WTC11 (cell line): ENCODE results near the gene ABL1. TPM values are rescaled to one million over a fixed set of nuclear protein-coding genes. Genes with fewer than 3 reads are reported as not detected.
"Not testable (repeated sequence)": the region's sequence is repeated elsewhere in the genome, so short reads cannot be mapped to it uniquely, and the experiment has no call there.

ENCODE experiments used
- ATAC-seq: fragments of 200-7000 bp; cut with Tn5 transposase; 2 replicates; pipeline ENCODE4 v1.10.0; 2021; ENCODE audit warnings: mild to moderate bottlenecking, moderate library complexity
- CTCF ChIA-PET: fragments of 300-600 bp; sonication (Branson Sonifier 250); formaldehyde crosslinking; loops from one replicate; lab custom pipeline; 2021; ENCODE audit warnings: antibody characterized with exemption; lab: Charles Lee
- POLR2A ChIA-PET: fragments of 350-600 bp; sonication (Branson Sonifier 250); formaldehyde crosslinking; loops from one replicate; lab custom pipeline; 2021; ENCODE audit warnings: antibody characterized with exemption; lab: Charles Lee
- DNase-seq: peaks from one replicate; pipeline ENCODE4 v3.0.0; 2021; ENCODE audit warnings: low spot score
- H3K27ac Mint-ChIP-seq: 2 replicates; pipeline ENCODE4 v1.8.0; 2021; ENCODE audit warnings: mixed read lengths
- H3K27me3 Mint-ChIP-seq: 2 replicates; pipeline ENCODE4 v1.8.0; 2021; ENCODE audit warnings: low read depth, mild to moderate bottlenecking, moderate library complexity, mixed read lengths
- H3K36me3 Mint-ChIP-seq: 2 replicates; pipeline ENCODE4 v1.8.0; 2021; ENCODE audit warnings: mixed read lengths
- H3K4me1 Mint-ChIP-seq: 2 replicates; pipeline ENCODE4 v1.8.0; 2022; ENCODE audit warnings: mixed read lengths
- H3K4me3 Mint-ChIP-seq: 2 replicates; pipeline ENCODE4 v1.8.0; 2021; ENCODE audit warnings: mild to moderate bottlenecking, moderate library complexity, mixed read lengths
- H3K9me3 Mint-ChIP-seq: 2 replicates; pipeline ENCODE4 v1.8.0; 2021; ENCODE audit warnings: mixed read lengths
- ATF1 ChIP-seq: sonication (generic); formaldehyde crosslinking; IDR thresholded peaks from 2 replicates; pipeline ENCODE4 v1.8.1; 2023; ENCODE audit warnings: mild to moderate bottlenecking, moderate library complexity, missing genetic modification reagents
- CREB1 ChIP-seq: sonication (generic); formaldehyde crosslinking; IDR thresholded peaks from 2 replicates; pipeline ENCODE4 v1.8.0; 2023; ENCODE audit warnings: mild to moderate bottlenecking, missing genetic modification reagents
- CREM ChIP-seq: sonication (generic); formaldehyde crosslinking; IDR thresholded peaks from 2 replicates; pipeline ENCODE4 v1.8.1; 2022; ENCODE audit warnings: mild to moderate bottlenecking, missing genetic modification reagents, moderate library complexity
- ESRRA ChIP-seq: sonication (generic); formaldehyde crosslinking; IDR thresholded peaks from 2 replicates; pipeline ENCODE4 v1.8.1; 2022; ENCODE audit warnings: mild to moderate bottlenecking, missing genetic modification reagents, borderline replicate concordance
- MXD4 ChIP-seq: fragments of 250-450 bp; sonication (Bioruptor Pico); IDR thresholded peaks from 2 replicates; pipeline ENCODE4 v1.8.0; 2021; ENCODE audit warnings: mild to moderate bottlenecking, moderate library complexity, borderline replicate concordance
- OVOL2 ChIP-seq: fragments of 250-450 bp; sonication (Bioruptor Pico); IDR thresholded peaks from 2 replicates; pipeline ENCODE4 v1.9.0; 2021; ENCODE audit warnings: mild to moderate bottlenecking, borderline replicate concordance
- TP53 ChIP-seq: sonication (generic); formaldehyde crosslinking; IDR thresholded peaks from 2 replicates; pipeline ENCODE4 v1.8.1; 2023; ENCODE audit warnings: mild to moderate bottlenecking, missing genetic modification reagents
- ZNF396 ChIP-seq: fragments of 250-450 bp; sonication (Bioruptor Pico); IDR thresholded peaks from 2 replicates; pipeline ENCODE4 v1.8.0; 2021; ENCODE audit warnings: mild to moderate bottlenecking, moderate library complexity, borderline replicate concordance
- ZNF671 ChIP-seq: fragments of 250-450 bp; sonication (Bioruptor Pico); IDR thresholded peaks from 2 replicates; pipeline ENCODE4 v1.8.0; 2021; ENCODE audit warnings: mild to moderate bottlenecking
- total RNA-seq: library from RNA; stranded (reverse); gene quantifications from 3 replicates; pipeline ENCODE4 v1.2.3, GENCODE V29; 2021
- TF ChIP-seq, protein P1 (sequence below): sonication (generic); formaldehyde crosslinking; IDR thresholded peaks from 2 replicates; pipeline ENCODE4 v1.8.1; 2022; ENCODE audit warnings: low read depth, mild to moderate bottlenecking, moderate library complexity, missing genetic modification reagents, borderline replicate concordance
- TF ChIP-seq, protein P2 (sequence below): sonication (generic); formaldehyde crosslinking; IDR thresholded peaks from 2 replicates; pipeline ENCODE4 v1.8.1; 2022; ENCODE audit warnings: low read depth, missing genetic modification reagents, borderline replicate concordance
- TF ChIP-seq, protein P3 (sequence below): sonication (generic); formaldehyde crosslinking; IDR thresholded peaks from 2 replicates; pipeline ENCODE4 v1.8.0; 2023; ENCODE audit warnings: mild to moderate bottlenecking, missing genetic modification reagents
- TF ChIP-seq, protein P4 (sequence below): fragments of 250-450 bp; sonication (Bioruptor Pico); IDR thresholded peaks from 2 replicates; pipeline ENCODE4 v1.9.0; 2021; ENCODE audit warnings: mild to moderate bottlenecking

The ABL1 gene
- total RNA-seq, 1 experiment from 2014 or later = 104 TPM

- Mint-ChIP-seq H3K4me1 (peaks cover 35% of the 10 kb centered on the region), H3K4me3 (no peak overlapping the region), H3K9me3 (peaks cover 17% of the 10 kb centered on the region), H3K27ac (no peak overlapping the region; the same call in 1 of the 2 replicates), H3K27me3 (no peaks in the 10 kb centered on the region), H3K36me3 (peaks cover 16% of the 10 kb centered on the region)
- POLR2A ChIA-PET = interaction anchor here (0.6 to 1.0 kb wide), 2 partner anchors 10 to 83 kb away, joined by 4 to 5 read pairs; no protein-coding TSS in a partner anchor
- ATAC-seq = no peak
- DNase-seq = no peak
- TF ChIP-seq ESRRA (CRISPR knock-in tag) = no peak
- TF ChIP-seq, protein P1, sequence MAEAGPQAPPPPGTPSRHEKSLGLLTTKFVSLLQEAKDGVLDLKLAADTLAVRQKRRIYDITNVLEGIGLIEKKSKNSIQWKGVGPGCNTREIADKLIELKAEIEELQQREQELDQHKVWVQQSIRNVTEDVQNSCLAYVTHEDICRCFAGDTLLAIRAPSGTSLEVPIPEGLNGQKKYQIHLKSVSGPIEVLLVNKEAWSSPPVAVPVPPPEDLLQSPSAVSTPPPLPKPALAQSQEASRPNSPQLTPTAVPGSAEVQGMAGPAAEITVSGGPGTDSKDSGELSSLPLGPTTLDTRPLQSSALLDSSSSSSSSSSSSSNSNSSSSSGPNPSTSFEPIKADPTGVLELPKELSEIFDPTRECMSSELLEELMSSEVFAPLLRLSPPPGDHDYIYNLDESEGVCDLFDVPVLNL (CRISPR knock-in tag) = no peak
- TF ChIP-seq ATF1 (CRISPR knock-in tag) = no peak
- TF ChIP-seq OVOL2 (CRISPR knock-in tag) = no peak
- no peak for TF ChIP-seq MXD4 (CRISPR knock-in tag)
- TF ChIP-seq CREB1 (CRISPR knock-in tag) = no peak
- TF ChIP-seq CREM = no peak
- TF ChIP-seq, protein P2, sequence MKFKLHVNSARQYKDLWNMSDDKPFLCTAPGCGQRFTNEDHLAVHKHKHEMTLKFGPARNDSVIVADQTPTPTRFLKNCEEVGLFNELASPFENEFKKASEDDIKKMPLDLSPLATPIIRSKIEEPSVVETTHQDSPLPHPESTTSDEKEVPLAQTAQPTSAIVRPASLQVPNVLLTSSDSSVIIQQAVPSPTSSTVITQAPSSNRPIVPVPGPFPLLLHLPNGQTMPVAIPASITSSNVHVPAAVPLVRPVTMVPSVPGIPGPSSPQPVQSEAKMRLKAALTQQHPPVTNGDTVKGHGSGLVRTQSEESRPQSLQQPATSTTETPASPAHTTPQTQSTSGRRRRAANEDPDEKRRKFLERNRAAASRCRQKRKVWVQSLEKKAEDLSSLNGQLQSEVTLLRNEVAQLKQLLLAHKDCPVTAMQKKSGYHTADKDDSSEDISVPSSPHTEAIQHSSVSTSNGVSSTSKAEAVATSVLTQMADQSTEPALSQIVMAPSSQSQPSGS (CRISPR knock-in tag) = no peak
- CTCF ChIA-PET = no interaction called here
Measured at GRCh38 chr9:130793589-130793988, 41.5 kb upstream of the ABL1 start.

- peaks cover 35% of the 10 kb centered on the region for H3K4me1 Mint-ChIP-seq
- not testable (repeated sequence) for H3K4me3 Mint-ChIP-seq
Measured at GRCh38 chr9:130794021-130794420, 41.0 kb upstream of the ABL1 start.

GRCh38 chr9:130794423-130794822 lies 40.6 kb upstream of the ABL1 start:
- POLR2A ChIA-PET, DNase-seq: not testable (repeated sequence)
- CTCF ChIA-PET = interaction anchor here (0.6 to 1.2 kb wide), 2 partner anchors 33 to 72 kb away, joined by 5 read pairs; no protein-coding TSS in a partner anchor

More at GRCh38 chr9:130794021-130794420, 41.0 kb upstream of the ABL1 start:
- H3K27ac Mint-ChIP-seq, H3K27me3 Mint-ChIP-seq, DNase-seq, ATAC-seq: not testable (repeated sequence)
- Mint-ChIP-seq H3K36me3 (peaks cover 12% of the 10 kb centered on the region), H3K9me3 (peaks cover 12% of the 10 kb centered on the region)
- ChIA-PET POLR2A (interaction anchor here (1.0 kb wide), 1 partner anchor 9 kb away, joined by 4 read pairs; no protein-coding TSS in a partner anchor), CTCF (interaction anchor here (1.2 kb wide), 1 partner anchor 72 kb away, joined by 5 read pairs; no protein-coding TSS in a partner anchor)

DNA sequence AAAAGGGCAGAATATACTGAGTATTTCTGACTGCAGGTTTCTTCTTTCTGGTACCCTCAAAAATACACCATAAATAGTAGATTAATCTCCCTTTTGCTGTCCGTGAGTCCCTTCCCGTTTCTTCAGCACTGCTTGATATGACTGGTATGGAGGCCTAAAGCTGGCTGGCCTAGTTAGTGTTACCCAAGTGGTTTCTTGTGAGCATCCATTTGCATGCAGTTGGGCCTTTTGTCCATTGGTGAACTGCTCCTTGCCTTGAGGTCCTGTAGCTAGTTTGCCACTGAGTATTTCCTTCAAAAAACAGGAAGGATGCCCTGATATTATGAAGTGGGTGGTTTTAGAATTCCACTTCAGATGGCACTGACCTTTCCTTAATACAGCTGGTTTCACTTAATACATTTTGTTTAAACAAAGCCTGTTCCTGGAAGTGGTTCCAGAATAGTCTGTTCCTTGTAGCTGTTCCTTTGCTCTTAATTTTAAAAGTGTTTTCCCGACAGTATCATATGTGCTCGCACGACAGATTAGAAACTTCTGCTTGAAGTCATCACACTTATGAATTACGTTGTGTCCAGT lies 40.0 kb upstream of the ABL1 start:
- H3K27me3 Mint-ChIP-seq = no peaks in the 10 kb centered on the region
- H3K27ac Mint-ChIP-seq = 0 out of 2 replicates have a peak overlapping the region, but pooled peaks have one; percentile 0
- H3K9me3 Mint-ChIP-seq = peaks cover 3% of the 10 kb centered on the region
- H3K4me1 Mint-ChIP-seq = peaks cover 35% of the 10 kb centered on the region
- H3K36me3 Mint-ChIP-seq = peaks cover 3% of the 10 kb centered on the region
- POLR2A ChIA-PET = no interaction called here
- CTCF ChIA-PET = interaction anchor here (0.6 to 1.2 kb wide), 4 partner anchors 24 to 75 kb away, joined by 3 to 5 read pairs (median 4); no protein-coding TSS in a partner anchor
- H3K4me3 Mint-ChIP-seq = no peak overlapping the region
- no peak for TF ChIP-seq ZNF396 (CRISPR knock-in tag)
- TF ChIP-seq ZNF671 (CRISPR knock-in tag) = no peak
- TF ChIP-seq, protein P3, sequence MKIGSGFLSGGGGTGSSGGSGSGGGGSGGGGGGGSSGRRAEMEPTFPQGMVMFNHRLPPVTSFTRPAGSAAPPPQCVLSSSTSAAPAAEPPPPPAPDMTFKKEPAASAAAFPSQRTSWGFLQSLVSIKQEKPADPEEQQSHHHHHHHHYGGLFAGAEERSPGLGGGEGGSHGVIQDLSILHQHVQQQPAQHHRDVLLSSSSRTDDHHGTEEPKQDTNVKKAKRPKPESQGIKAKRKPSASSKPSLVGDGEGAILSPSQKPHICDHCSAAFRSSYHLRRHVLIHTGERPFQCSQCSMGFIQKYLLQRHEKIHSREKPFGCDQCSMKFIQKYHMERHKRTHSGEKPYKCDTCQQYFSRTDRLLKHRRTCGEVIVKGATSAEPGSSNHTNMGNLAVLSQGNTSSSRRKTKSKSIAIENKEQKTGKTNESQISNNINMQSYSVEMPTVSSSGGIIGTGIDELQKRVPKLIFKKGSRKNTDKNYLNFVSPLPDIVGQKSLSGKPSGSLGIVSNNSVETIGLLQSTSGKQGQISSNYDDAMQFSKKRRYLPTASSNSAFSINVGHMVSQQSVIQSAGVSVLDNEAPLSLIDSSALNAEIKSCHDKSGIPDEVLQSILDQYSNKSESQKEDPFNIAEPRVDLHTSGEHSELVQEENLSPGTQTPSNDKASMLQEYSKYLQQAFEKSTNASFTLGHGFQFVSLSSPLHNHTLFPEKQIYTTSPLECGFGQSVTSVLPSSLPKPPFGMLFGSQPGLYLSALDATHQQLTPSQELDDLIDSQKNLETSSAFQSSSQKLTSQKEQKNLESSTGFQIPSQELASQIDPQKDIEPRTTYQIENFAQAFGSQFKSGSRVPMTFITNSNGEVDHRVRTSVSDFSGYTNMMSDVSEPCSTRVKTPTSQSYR = no peak
- no peak for TF ChIP-seq OVOL2 (CRISPR knock-in tag)
- TF ChIP-seq, protein P4, sequence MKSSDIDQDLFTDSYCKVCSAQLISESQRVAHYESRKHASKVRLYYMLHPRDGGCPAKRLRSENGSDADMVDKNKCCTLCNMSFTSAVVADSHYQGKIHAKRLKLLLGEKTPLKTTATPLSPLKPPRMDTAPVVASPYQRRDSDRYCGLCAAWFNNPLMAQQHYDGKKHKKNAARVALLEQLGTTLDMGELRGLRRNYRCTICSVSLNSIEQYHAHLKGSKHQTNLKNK (CRISPR knock-in tag) = no peak
- no peak for TF ChIP-seq TP53 (CRISPR knock-in tag)
- no peak for DNase-seq
- ATAC-seq = no peak

More at GRCh38 chr9:130794423-130794822, 40.6 kb upstream of the ABL1 start:
- H3K27me3 Mint-ChIP-seq, H3K9me3 Mint-ChIP-seq, H3K36me3 Mint-ChIP-seq, H3K27ac Mint-ChIP-seq, ATAC-seq, H3K4me3 Mint-ChIP-seq: not testable (repeated sequence)
- peaks cover 35% of the 10 kb centered on the region for H3K4me1 Mint-ChIP-seq

DNA sequence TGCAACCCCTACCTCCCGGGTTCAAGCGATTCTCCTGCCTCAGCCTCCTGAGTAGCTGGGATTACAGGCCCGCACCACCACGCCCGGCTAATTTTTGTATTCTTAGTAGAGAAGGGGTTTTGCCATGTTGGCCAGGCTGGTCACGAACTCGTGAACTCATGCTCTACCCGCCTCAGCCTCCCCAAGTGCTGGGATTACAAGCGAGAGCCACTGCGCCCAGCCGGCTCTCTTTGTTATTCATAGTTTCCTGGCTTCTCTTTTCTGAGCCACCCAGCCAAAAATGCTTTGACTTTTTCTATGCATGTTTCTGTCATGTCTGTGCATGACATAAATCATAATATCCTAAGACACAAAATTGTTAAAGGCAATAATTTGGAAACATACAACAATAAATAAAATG lies 31.9 kb upstream of the ABL1 start:
- H3K36me3 Mint-ChIP-seq, H3K4me3 Mint-ChIP-seq, H3K27ac Mint-ChIP-seq, H3K27me3 Mint-ChIP-seq, H3K9me3 Mint-ChIP-seq: not testable (repeated sequence)
- ChIA-PET CTCF (interaction anchor here (0.6 kb wide), 1 partner anchor 16 kb away, joined by 3 read pairs; no protein-coding TSS in a partner anchor), POLR2A (interaction anchor here (1.2 kb wide), 1 partner anchor 10 kb away, joined by 4 read pairs; no protein-coding TSS in a partner anchor)
- DNase-seq (peak; percentile 32), ATAC-seq (peak; percentile 71)
- peaks cover 33% of the 10 kb centered on the region for H3K4me1 Mint-ChIP-seq
